GM03348 (cell line): ENCODE data around the gene INPP5A.

Source experiments
- DNase-seq: peaks from one replicate; pipeline ENCODE4 v3.0.0; 2012; ENCODE audit warnings: low spot score

INPP5A gene

GRCh38 chr10:132826524-132827422, 289.2 kb downstream of the INPP5A start:
- DNase-seq: no peak

- DNase-seq: no peak
Observed at GRCh38 chr10:132827423-132827789, 289.8 kb downstream of the INPP5A start.

- no peak for DNase-seq
Observed at GRCh38 chr10:132827861-132828539, 290.4 kb downstream of the INPP5A start.

DNA sequence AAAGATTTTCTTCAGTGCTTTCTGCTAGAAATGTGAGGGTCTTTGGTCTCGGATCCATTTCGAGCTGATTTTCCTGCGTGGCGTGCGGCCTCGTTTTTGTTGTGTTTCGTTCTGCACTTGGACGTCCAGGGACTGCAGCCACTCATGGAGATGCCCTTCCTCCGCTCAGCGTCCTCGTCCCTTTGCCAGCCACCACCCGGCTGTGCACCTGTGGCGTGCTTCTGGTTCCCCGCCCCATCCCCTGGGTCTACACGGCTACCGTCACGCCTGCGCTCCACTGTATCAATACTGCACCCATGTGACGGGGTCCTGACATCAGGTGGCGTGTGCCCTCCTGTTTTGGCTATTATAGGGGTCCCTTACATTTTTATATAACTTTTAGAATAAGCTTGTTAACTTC, 291.1 kb downstream of the INPP5A start:
- DNase-seq: no peak

DNA sequence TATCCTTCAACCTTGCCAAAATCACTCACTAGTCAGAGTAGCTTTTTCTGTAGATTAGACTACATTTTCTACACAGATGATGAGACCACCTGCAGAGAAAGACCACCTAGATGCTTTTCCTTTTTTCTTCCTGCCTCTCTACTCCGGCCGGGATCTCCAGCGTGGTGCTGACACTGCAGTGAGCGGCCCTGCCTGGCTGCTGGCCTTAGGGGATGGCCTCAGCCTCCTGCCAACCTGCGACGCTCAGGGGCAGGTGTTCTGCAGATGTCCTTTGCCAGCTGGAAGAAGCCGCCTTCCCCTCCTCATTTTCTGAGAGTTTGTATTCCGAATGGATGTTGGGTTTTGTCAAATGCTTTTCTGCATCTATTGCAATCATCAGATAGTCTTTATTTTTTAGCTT, 291.8 kb downstream of the INPP5A start:
- DNase-seq: no peak

DNA sequence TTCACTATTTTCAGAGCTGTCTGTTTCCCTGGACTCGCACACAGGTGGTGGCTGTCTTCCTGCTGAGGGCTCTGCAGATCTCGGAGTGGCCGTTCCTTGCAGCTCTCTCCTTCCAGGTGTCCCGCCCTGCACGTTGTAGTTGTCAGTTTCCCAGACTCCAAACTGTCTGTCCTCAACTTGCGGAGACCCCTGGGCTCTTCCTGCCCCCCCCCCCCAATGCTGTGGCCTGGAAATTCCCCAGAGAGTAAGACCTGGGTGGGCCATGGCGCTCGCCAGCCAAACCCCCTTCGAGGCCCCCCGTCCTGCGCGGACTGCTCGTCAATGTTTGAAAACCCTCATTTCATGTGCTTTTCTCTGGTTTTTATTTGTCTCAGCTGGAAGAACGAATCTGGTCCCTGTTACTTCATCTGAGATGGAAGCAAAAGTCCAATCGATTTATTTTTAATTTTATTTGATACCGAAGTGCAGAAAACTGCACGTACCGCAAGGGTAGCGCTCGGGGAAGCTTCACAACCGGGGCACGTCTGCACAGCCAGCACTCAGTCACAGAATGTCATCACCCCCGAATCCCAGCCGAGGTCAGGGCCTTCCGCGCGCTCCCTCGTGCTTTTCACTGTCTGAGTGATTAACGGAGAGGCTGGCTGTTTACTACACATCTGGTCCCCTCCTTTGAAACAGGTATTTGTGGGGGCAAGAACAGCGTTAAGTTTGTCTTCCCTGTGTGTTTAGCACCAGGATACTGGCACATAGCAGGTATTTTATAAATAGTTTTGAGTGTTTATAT, 294.8 kb downstream of the INPP5A start:
- DNase-seq: no peak
